Breast epithelium (tissue), 3 donors: ENCODE measurements around the gene NINJ2.

Source experiments
- POLR2A ChIP-seq: fragments of 450-650 bp; IDR thresholded peaks from one replicate; pipeline ENCODE4 v1.6.1; 2016; ENCODE audit warnings: antibody characterized with exemption, mild to moderate bottlenecking, moderate library complexity
- POLR2AphosphoS5 ChIP-seq, 3 donors: sonication (generic); formaldehyde crosslinking; IDR thresholded peaks; one replicate each; pipeline ENCODE4 v1.6.1; 2017; ENCODE audit warnings: antibody characterized with exemption in 3 of 3
- TF ChIP-seq, protein P1 (sequence below), 3 donors: fragments of 450-650 bp; IDR thresholded peaks; one replicate each; pipeline ENCODE4 v1.5.1; 2016 to 2017; ENCODE audit warnings: antibody characterized with exemption in 3 of 3, mild to moderate bottlenecking in 3 of 3, moderate library complexity in 3 of 3

- TF ChIP-seq, protein P1, sequence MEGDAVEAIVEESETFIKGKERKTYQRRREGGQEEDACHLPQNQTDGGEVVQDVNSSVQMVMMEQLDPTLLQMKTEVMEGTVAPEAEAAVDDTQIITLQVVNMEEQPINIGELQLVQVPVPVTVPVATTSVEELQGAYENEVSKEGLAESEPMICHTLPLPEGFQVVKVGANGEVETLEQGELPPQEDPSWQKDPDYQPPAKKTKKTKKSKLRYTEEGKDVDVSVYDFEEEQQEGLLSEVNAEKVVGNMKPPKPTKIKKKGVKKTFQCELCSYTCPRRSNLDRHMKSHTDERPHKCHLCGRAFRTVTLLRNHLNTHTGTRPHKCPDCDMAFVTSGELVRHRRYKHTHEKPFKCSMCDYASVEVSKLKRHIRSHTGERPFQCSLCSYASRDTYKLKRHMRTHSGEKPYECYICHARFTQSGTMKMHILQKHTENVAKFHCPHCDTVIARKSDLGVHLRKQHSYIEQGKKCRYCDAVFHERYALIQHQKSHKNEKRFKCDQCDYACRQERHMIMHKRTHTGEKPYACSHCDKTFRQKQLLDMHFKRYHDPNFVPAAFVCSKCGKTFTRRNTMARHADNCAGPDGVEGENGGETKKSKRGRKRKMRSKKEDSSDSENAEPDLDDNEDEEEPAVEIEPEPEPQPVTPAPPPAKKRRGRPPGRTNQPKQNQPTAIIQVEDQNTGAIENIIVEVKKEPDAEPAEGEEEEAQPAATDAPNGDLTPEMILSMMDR (IDR thresholded peaks at IDR 0.05): no peak
- TF ChIP-seq POLR2A (no peak), POLR2AphosphoS5 (IDR thresholded peaks at IDR 0.05) (no peak)
These were observed 135.5 kb downstream of the NINJ2 start for GRCh38 chr12:527729-528128.
